Medulla oblongata (tissue), 1 donor: ENCODE data around the gene THUMPD3.
A peak's percentile ranks its signal among the peaks of the same experiment; 100 is the strongest.

Experiments
- DNase-seq: peaks from one replicate; pipeline ENCODE4 v3.0.0-alpha.2; 2015; ENCODE audit errors: extremely low spot score

Gene THUMPD3

DNA sequence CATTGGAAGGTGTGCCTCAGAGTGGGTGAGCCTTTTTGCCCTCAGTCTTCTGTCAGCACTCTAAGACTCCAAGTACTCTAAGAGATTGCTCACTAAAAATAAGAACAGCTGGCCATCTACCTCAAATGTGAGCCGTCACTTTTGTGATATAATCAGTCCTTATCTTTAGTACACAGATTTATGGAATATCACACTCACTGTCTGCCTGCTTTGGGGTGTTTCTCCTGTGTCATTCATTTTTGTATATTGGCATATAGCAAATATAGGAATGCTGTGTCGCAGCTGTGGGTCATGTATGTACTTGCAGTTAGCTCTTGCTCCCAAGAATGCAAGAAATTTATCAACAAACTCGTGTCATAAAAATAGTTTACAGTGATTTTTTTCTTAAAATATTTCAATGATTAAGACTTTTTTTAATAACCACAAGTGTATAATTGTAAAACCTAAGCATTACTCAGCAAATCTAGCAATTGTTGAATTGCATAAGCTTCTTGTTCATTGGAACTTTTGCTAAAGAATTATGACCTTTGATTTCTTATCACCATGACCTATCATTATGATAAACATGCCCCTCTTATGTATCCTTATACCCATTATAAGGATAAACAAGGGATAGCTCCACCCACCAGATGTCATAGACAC lies 53.4 kb downstream of the THUMPD3 start:
- no peak for DNase-seq

DNA sequence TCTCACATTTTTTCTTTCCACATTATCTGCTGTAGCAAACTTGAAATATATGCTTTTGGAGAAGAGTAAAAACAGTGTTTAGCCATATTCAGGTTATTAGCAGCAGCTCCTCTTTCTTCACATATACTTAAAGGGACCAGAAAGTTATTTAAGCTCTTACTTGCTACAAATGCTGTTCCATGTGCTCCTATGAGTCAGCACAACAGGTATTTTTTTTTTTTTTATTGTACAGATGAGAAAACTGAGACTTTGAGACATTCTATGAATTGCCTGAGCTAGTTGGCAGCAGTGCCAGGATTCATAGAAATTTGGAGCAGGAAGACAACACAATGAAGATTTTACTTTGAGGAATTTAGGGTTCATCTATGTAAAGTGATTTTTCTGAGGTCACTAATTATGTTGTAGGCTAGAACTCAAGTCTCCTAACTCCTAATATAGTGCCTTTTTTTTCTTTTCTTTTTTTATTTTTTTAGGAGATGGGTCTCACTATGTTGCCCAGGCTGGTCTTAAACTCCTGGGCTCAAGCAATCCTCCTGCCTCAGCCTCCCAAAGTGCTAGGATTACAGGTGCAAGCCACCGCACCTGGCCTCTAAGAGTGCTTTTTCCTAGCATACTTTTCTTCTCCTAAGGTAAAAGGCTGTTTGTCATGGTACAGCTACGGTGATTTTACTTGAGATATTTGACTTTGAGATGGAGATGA lies 58.1 kb downstream of the THUMPD3 start:
- no peak for DNase-seq

DNA sequence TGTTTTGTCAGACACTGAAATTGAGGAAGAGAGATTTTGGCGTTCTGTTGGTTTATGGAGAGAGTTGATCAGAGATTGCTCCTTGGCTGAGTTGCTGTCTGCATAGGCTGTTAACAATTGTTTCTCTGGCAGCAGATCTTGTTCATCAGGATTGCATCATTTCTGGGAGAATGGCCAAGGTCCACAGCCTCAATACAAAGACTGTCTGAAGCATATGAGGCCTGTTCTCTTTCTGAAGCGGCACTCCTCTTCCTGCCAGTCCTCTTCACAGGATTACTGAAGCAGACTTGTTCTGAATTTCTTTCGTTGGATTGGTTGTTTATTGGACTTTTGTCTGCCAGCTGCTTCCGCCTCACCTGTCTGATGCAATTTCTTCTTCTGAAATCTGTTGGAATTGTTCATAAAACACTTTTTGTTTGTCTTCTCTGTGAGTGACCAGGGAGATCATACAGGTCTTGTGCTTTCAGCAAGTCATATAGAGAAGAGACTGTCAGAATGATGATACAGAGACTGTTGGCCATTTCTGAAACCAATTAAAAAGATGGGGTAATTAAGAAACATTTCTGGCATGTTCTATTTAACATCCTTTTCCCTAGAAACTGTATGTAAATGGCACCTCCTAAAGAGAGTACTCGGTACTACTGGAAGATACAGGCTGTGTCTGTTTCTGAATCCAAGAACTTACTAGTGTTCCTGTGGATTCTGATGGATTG lies 60.0 kb downstream of the THUMPD3 start:
- peak; percentile 99 for DNase-seq

DNA sequence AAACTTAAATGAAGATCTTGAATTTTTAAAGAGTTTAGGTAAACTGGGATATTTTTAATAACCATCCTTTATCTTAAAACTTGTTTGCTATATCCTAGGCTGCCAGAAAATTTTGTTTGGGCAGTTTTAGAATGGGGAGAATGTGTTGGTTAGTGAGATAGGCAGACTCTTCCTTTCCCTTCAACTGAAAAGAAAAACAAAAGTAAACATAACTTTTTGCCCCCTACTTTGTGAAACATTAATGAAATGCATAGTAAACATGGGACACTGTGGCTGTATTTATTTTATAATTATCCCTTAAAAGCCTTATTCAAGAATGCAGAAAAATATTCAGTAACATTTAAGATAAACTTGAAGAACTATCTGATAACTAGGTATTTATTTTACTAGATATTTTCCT lies 65.6 kb downstream of the THUMPD3 start:
- no peak for DNase-seq

DNA sequence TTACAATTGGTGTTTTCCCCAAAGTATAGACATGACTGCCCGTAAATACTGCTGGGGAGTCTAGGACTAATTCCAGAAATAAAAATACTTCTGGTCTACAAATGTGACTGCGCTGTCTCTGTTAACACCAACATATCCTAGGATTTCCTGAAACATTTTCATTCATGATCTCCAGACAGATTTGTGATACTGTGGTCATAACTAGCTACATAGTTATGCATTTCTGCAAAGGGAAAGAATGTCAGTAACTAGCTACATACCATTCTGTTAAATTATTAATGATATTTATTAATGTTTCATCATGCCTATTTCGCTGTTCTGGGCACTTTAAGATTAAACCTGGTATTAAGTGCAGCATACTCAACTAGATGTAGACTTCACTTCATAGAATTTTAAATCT lies 67.9 kb downstream of the THUMPD3 start:
- DNase-seq: no peak

DNA sequence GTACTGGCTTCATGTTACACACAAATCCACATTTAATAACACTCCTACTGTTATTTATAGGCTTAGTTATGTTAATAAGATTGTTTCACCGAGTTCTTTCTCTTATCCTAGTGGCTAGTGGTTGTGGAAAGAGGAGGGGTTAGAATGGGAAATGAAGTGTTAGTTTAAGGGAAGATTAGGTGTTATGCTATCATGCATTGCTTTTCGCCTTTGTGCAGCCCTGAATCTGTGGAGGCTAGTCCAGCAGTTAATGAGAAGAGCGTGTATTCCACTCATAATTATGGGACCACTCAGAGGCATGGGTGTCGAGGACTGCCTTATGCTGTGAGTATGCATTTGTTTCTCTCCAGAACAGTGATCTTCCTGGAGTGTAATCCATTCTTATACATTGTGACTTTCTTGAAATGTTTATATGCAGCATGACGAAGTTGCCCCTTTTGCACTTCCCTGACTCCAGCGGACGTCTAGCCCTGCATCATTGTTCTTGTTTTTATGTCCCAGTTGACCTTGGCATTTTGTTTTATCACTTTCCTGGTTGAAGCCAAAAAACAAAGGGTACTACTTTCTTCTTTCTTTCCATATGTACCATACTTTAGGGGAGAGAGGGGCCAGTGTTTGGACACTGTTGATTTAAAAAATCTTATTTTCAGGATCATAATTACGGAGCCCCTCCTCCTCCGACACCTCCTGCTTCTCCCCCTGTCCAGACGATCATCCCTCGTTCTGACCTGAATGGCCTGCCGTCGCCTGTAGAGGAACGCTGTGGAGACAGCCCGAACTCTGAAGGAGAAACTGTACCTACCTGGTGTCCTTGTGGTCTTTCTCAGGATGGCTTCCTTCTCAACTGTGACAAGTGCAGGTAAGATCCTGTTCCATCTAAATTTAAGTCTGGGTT lies 71.0 kb downstream of the THUMPD3 start:
- DNase-seq: no peak

DNA sequence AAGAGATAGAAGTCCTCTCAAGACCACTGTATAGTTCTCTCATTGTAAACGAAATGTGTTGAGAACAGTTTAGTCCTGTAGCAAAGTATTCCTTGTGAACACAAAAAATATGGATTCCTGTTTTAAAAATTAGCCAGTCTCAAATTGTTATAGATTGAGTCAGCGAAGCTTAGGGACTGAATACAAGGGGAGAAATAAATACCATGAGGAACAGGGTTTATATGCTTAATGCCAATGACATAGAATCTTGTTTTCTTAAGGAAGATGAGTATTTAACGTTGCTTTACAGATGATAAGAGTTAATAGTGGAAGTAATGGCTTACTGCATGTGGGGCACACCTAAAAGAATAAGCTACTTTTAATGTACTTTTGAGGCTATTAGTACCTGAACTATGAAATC lies 72.5 kb downstream of the THUMPD3 start:
- DNase-seq: no peak
